Mesenchymal stem cell (in vitro differentiated cells and primary cell): ENCODE results near the gene TTC9.
A peak's percentile ranks its signal among the peaks of the same experiment; 100 is the strongest.

ENCODE experiments used
- DNase-seq: peaks from one replicate; pipeline ENCODE4 v3.0.0-alpha.2; 2013
- H2AFZ ChIP-seq: one replicate; pipeline ENCODE4 v1.6.1; 2013; ENCODE audit warnings: low read depth, mild to moderate bottlenecking, control low read depth, inconsistent platforms, low read length, moderate library complexity
- H2AK5ac ChIP-seq: 2 replicates; pipeline ENCODE4 v1.6.1; 2013; ENCODE audit warnings: low read length, moderate library complexity, mild to moderate bottlenecking, inconsistent platforms; ENCODE audit not compliant: severe bottlenecking
- H2BK120ac ChIP-seq: one replicate; pipeline ENCODE4 v1.6.1; 2013; ENCODE audit warnings: low read depth, mild to moderate bottlenecking, inconsistent platforms, low read length, moderate library complexity
- H2BK12ac ChIP-seq, 2 experiments: one replicate each; pipeline ENCODE4 v1.6.1; 2013; ENCODE audit warnings: inconsistent platforms in 2 of 2, low read length in 2 of 2, mild to moderate bottlenecking in 2 of 2, moderate library complexity in 2 of 2, control low read depth in 1 of 2
- H2BK15ac ChIP-seq: one replicate; pipeline ENCODE4 v1.6.1; 2013; ENCODE audit warnings: mild to moderate bottlenecking, low read depth, inconsistent platforms; ENCODE audit not compliant: poor library complexity, severe bottlenecking
- H2BK5ac ChIP-seq: 2 replicates; pipeline ENCODE4 v1.6.1; 2013; ENCODE audit warnings: low read depth, mild to moderate bottlenecking, low read length, control low read depth, inconsistent platforms; ENCODE audit not compliant: poor library complexity, severe bottlenecking
- H3K14ac ChIP-seq, 2 experiments: one replicate each; pipeline ENCODE4 v1.6.1; 2013; ENCODE audit warnings: inconsistent platforms in 2 of 2, low read length in 2 of 2, control low read depth in 1 of 2, mild to moderate bottlenecking in 1 of 2, moderate library complexity in 1 of 2
- H3K18ac ChIP-seq, 2 experiments: one replicate each; pipeline ENCODE4 v1.6.1; 2013; ENCODE audit warnings: inconsistent platforms in 2 of 2, low read length in 2 of 2, control low read depth in 1 of 2, low read depth in 1 of 2, mild to moderate bottlenecking in 1 of 2
- H3K23ac ChIP-seq, 2 experiments: one replicate each; pipeline ENCODE4 v1.6.1; 2013; ENCODE audit warnings: inconsistent platforms in 2 of 2, low read length in 2 of 2, mild to moderate bottlenecking in 2 of 2, moderate library complexity in 2 of 2, control low read depth in 1 of 2
- H3K27ac ChIP-seq: 2 replicates; pipeline ENCODE4 v1.5.1; 2013; ENCODE audit warnings: mild to moderate bottlenecking, moderate library complexity, low read length, control low read depth, inconsistent platforms; ENCODE audit not compliant: poor library complexity, severe bottlenecking
- H3K27me3 ChIP-seq, 2 experiments: 2 replicates each; pipeline versions ENCODE4 v1.6.1 to v1.7.0; 2013; ENCODE audit warnings: low read length in 2 of 2, mild to moderate bottlenecking in 2 of 2, moderate library complexity in 2 of 2, control low read depth in 1 of 2, inconsistent platforms in 1 of 2; ENCODE audit not compliant: control insufficient read depth in 1 of 2, insufficient read depth in 1 of 2
- H3K36me3 ChIP-seq, 2 experiments: 2 replicates each; pipeline versions ENCODE4 v1.6.1 to v1.7.0; 2013; ENCODE audit warnings: low read length in 2 of 2, control low read depth in 1 of 2, inconsistent platforms in 1 of 2, low read depth in 1 of 2, mild to moderate bottlenecking in 1 of 2; ENCODE audit not compliant: insufficient read depth in 2 of 2, control insufficient read depth in 1 of 2
- H3K4ac ChIP-seq, 2 experiments: one replicate each; pipeline ENCODE4 v1.6.1; 2013; ENCODE audit warnings: inconsistent platforms in 2 of 2, low read length in 2 of 2, mild to moderate bottlenecking in 2 of 2, moderate library complexity in 2 of 2, control low read depth in 1 of 2, low read depth in 1 of 2
- H3K4me1 ChIP-seq: 2 replicates; pipeline ENCODE4 v1.6.1; 2013; ENCODE audit warnings: low read depth, low read length, control low read depth; ENCODE audit not compliant: control insufficient read depth, insufficient read depth
- H3K4me2 ChIP-seq: 2 replicates; pipeline ENCODE4 v1.6.1; 2013; ENCODE audit warnings: low read length, mild to moderate bottlenecking, inconsistent platforms; ENCODE audit not compliant: poor library complexity, severe bottlenecking
- H3K4me3 ChIP-seq, 2 experiments: 2 replicates each; pipeline versions ENCODE4 v1.5.1 to v1.7.0; 2013; ENCODE audit warnings: low read length in 2 of 2, mild to moderate bottlenecking in 2 of 2, control low read depth in 1 of 2, low read depth in 1 of 2; ENCODE audit not compliant: insufficient read depth in 1 of 2
- H3K79me1 ChIP-seq: replicated peaks from 2 replicates; pipeline ENCODE4 v1.6.1; 2013; ENCODE audit warnings: mild to moderate bottlenecking, control low read depth, low read length, inconsistent platforms; ENCODE audit not compliant: poor library complexity, severe bottlenecking
- H3K9ac ChIP-seq: 2 replicates; pipeline ENCODE4 v1.7.0; 2013; ENCODE audit warnings: mild to moderate bottlenecking, low read length, moderate library complexity
- H3K9me3 ChIP-seq: 2 replicates; pipeline ENCODE4 v1.7.0; 2013; ENCODE audit warnings: mild to moderate bottlenecking, low read length; ENCODE audit not compliant: control insufficient read depth
- H4K8ac ChIP-seq: one replicate; pipeline ENCODE4 v1.6.1; 2013; ENCODE audit warnings: inconsistent platforms, mild to moderate bottlenecking, low read length, moderate library complexity
- H4K91ac ChIP-seq: one replicate; pipeline ENCODE4 v1.6.1; 2013; ENCODE audit warnings: mild to moderate bottlenecking, low read length, inconsistent platforms
- WGBS: methylation state at CpG from one replicate; pipeline ENCODE4 v1.1.7; 2013; ENCODE audit warnings: mixed read lengths; 5-methylcytosine and 5-hydroxymethylcytosine counted together

The TTC9 gene

GRCh38 chr14:70651522-70651921 is 9.8 kb downstream of the TTC9 start:
- no peak overlapping the region for H2BK120ac ChIP-seq
- 93% methylated on average over 4 of the region's 5 CpGs for WGBS
- no peaks in the 10 kb centered on the region for H3K36me3 ChIP-seq

GRCh38 chr14:70652871-70653270 is 11.2 kb downstream of the TTC9 start:
- no peak overlapping the region for H2BK5ac ChIP-seq
- H3K23ac ChIP-seq: no peak overlapping the region
- no peak overlapping the region for H2AK5ac ChIP-seq
- no peaks in the 10 kb centered on the region for H3K9me3 ChIP-seq
- no peak overlapping the region for H3K9ac ChIP-seq
- H4K91ac ChIP-seq: no peak overlapping the region
- no peak overlapping the region for H3K4ac ChIP-seq
- no peak overlapping the region for H3K4me2 ChIP-seq
- H2AFZ ChIP-seq: no peak overlapping the region
- H3K18ac ChIP-seq: no peak overlapping the region
- H3K27me3 ChIP-seq: peaks cover 6 to 32% of the 10 kb centered on the region in 2 experiments
- no peak overlapping the region for H2BK15ac ChIP-seq
- H3K36me3 ChIP-seq: no peaks in the 10 kb centered on the region
- H3K4me3 ChIP-seq: no peak overlapping the region
- no peak overlapping the region for H3K27ac ChIP-seq
- H2BK12ac ChIP-seq: no peak overlapping the region
- H4K8ac ChIP-seq: no peak overlapping the region
- no peak overlapping the region for H3K14ac ChIP-seq
- H3K79me1 ChIP-seq: peaks cover 2% of the 10 kb centered on the region
- DNase-seq: no peak
- no peak overlapping the region for H2BK120ac ChIP-seq
- peaks cover 2% of the 10 kb centered on the region for H3K4me1 ChIP-seq

More at GRCh38 chr14:70651522-70651921, 9.8 kb downstream of the TTC9 start:
- no peak overlapping the region for H3K23ac ChIP-seq
- H4K91ac ChIP-seq: no peak overlapping the region
- no peak overlapping the region for H2BK12ac ChIP-seq
- peaks cover 2% of the 10 kb centered on the region for H3K4me1 ChIP-seq
- no peak overlapping the region for H3K14ac ChIP-seq
- H3K9me3 ChIP-seq: no peaks in the 10 kb centered on the region
- peaks cover 6 to 30% of the 10 kb centered on the region in 2 experiments for H3K27me3 ChIP-seq
- no peak overlapping the region for H2AFZ ChIP-seq
- DNase-seq: no peak
- no peak overlapping the region for H3K27ac ChIP-seq
- H3K9ac ChIP-seq: no peak overlapping the region
- H2BK5ac ChIP-seq: no peak overlapping the region
- H3K79me1 ChIP-seq: peaks cover 5% of the 10 kb centered on the region
- no peak overlapping the region for H2BK15ac ChIP-seq
- no peak overlapping the region for H3K4me2 ChIP-seq
- H4K8ac ChIP-seq: no peak overlapping the region
- no peak overlapping the region for H2AK5ac ChIP-seq
- H3K18ac ChIP-seq: no peak overlapping the region
- no peak overlapping the region for H3K4ac ChIP-seq
- H3K4me3 ChIP-seq: no peak overlapping the region

GRCh38 chr14:70653662-70654061 is 11.9 kb downstream of the TTC9 start:
- no peaks in the 10 kb centered on the region for H3K9me3 ChIP-seq
- H2BK12ac ChIP-seq: no peak overlapping the region
- no peak overlapping the region for H3K4me2 ChIP-seq
- H2AK5ac ChIP-seq: no peak overlapping the region
- peaks cover 6 to 37% of the 10 kb centered on the region in 2 experiments for H3K27me3 ChIP-seq
- no peak overlapping the region for H3K27ac ChIP-seq
- H4K8ac ChIP-seq: no peak overlapping the region
- no peak overlapping the region for H3K14ac ChIP-seq
- no peak overlapping the region for H3K18ac ChIP-seq
- DNase-seq: no peak
- no peak overlapping the region for H2BK15ac ChIP-seq
- WGBS: 48% methylated on average over 3 of the region's 3 CpGs
- H3K36me3 ChIP-seq: no peaks in the 10 kb centered on the region
- H3K9ac ChIP-seq: no peak overlapping the region
- no peak overlapping the region for H2BK5ac ChIP-seq
- H2AFZ ChIP-seq: no peak overlapping the region
- peaks cover 2% of the 10 kb centered on the region for H3K4me1 ChIP-seq
- H4K91ac ChIP-seq: peak overlapping the region; percentile 4
- no peak overlapping the region for H2BK120ac ChIP-seq
- H3K4ac ChIP-seq: no peak overlapping the region
- H3K79me1 ChIP-seq: peaks cover 2% of the 10 kb centered on the region
- no peak overlapping the region for H3K23ac ChIP-seq
- no peak overlapping the region for H3K4me3 ChIP-seq

GRCh38 chr14:70654632-70655031 is 12.9 kb downstream of the TTC9 start:
- Histone ChIP-seq H3K36me3 (no peaks in the 10 kb centered on the region), H2AFZ (no peak overlapping the region), H3K14ac (no peak overlapping the region), H3K9ac (no peak overlapping the region), H3K4me2 (no peak overlapping the region), H4K8ac (no peak overlapping the region), H3K4me1 (peaks cover 2% of the 10 kb centered on the region), H3K23ac (no peak overlapping the region), H2AK5ac (no peak overlapping the region), H3K79me1 (peaks cover 2% of the 10 kb centered on the region), H2BK15ac (no peak overlapping the region), H2BK120ac (no peak overlapping the region), H3K27me3 (peaks cover 6 to 35% of the 10 kb centered on the region in 2 experiments), H3K4ac (no peak overlapping the region), H3K4me3 (no peak overlapping the region), H3K27ac (no peak overlapping the region), H3K18ac (no peak overlapping the region), H2BK5ac (no peak overlapping the region), H3K9me3 (no peaks in the 10 kb centered on the region), H2BK12ac (no peak overlapping the region), H4K91ac (no peak overlapping the region)
- no peak for DNase-seq
- WGBS: 91% methylated on average over 6 of the region's 6 CpGs
